ENCODE data around the gene SH2D4B. TPM values are rescaled to one million over a fixed set of nuclear protein-coding genes. Genes with fewer than 3 reads are reported as not detected.

Gene SH2D4B
- total RNA-seq, 1 experiment from 2014 or later = 0.07 TPM

DNA sequence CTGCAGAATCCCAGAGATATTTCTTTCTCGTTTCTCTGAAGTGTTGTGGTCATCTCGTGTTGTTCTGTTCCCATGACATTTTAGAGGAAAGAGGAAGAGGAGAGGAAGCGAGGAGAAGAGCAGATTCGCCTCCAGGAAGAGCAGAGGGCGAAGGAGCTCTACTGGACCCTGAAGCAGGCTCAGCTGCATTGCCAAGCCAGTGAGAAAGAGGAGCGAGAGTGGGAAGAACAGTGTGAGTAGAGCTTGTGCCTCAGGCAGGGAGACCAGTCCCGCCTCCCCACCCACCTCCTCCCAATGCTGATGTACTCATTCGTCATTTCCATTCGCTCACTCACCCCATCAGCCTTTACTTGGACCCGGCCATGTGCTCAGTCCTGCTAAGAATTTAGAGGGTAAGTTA is 50.8 kb downstream of the SH2D4B start:
- WGBS (ENCODE audit: extremely low coverage, insufficient read length, low lambda C conversion rate) = no CpG with 5 or more reads among the region's 10 CpGs
- Histone ChIP-seq H3K23ac (ENCODE audit: insufficient read length, low read depth, low read length) (no peak overlapping the region), H4K5ac (ENCODE audit: insufficient read length, low read depth, low read length) (no peak overlapping the region), H3K56ac (ENCODE audit: insufficient read length, low read depth, low read length) (no peak overlapping the region), H4K8ac (replicated peaks; ENCODE audit: insufficient read length, low read depth, low read length) (no peak overlapping the region), H2BK15ac (ENCODE audit: low read depth, low read length) (no peak overlapping the region), H3K23me2 (ENCODE audit: insufficient read length, low read depth, low read length, poor library complexity, severe bottlenecking) (no peaks in the 10 kb centered on the region), H3K27me3 (ENCODE audit: insufficient read depth, low read length) (no peaks in the 10 kb centered on the region), H3K4ac (ENCODE audit: low read depth, low read length) (no peak overlapping the region), H3K18ac (ENCODE audit: insufficient read length, low read depth, low read length) (no peak overlapping the region), H2AK5ac (ENCODE audit: insufficient read length, low read length) (no peak overlapping the region), H2BK20ac (ENCODE audit: low read depth, low read length, poor library complexity, severe bottlenecking) (no peak overlapping the region), H3K27ac (ENCODE audit: insufficient read length, low read depth, low read length) (no peak overlapping the region), H4K20me1 (ENCODE audit: control insufficient read depth, insufficient read depth, insufficient read length) (no peaks in the 10 kb centered on the region), H4K91ac (ENCODE audit: insufficient read length, low read depth, low read length) (no peak overlapping the region), H3K4me1 (ENCODE audit: insufficient read depth, low read length) (no peaks in the 10 kb centered on the region), H3K4me2 (ENCODE audit: insufficient read depth, insufficient read length, low read length) (no peak overlapping the region), H2BK5ac (ENCODE audit: insufficient read length, low read length) (no peak overlapping the region), H2BK12ac (ENCODE audit: insufficient read length, low read depth, low read length) (no peak overlapping the region), H3K79me2 (ENCODE audit: insufficient read depth, low read length) (no peaks in the 10 kb centered on the region), H3K9me3 (ENCODE audit: control insufficient read depth, low read depth, low read length) (no peaks in the 10 kb centered on the region), H3K79me1 (ENCODE audit: insufficient read depth, low read depth, low read length, poor library complexity, severe bottlenecking) (no peaks in the 10 kb centered on the region), H3K14ac (ENCODE audit: insufficient read depth, low read length) (no peak overlapping the region), H2AFZ (ENCODE audit: low read length) (no peak overlapping the region), H2BK120ac (ENCODE audit: low read depth, low read length, poor library complexity, severe bottlenecking) (no peak overlapping the region), H3T11ph (ENCODE audit: low read length) (no peak overlapping the region), H3K9ac (ENCODE audit: extremely low read depth, insufficient read length, low read length) (no peak overlapping the region)
- H3K36me3 Mint-ChIP-seq (ENCODE audit: insufficient read depth in 1 of 3, low read depth in 3 of 3) = peaks cover 0 to 4% (median 3%) of the 10 kb centered on the region in 3 experiments; a peak in 3 of 7 replicates
- TF ChIP-seq, protein P1, sequence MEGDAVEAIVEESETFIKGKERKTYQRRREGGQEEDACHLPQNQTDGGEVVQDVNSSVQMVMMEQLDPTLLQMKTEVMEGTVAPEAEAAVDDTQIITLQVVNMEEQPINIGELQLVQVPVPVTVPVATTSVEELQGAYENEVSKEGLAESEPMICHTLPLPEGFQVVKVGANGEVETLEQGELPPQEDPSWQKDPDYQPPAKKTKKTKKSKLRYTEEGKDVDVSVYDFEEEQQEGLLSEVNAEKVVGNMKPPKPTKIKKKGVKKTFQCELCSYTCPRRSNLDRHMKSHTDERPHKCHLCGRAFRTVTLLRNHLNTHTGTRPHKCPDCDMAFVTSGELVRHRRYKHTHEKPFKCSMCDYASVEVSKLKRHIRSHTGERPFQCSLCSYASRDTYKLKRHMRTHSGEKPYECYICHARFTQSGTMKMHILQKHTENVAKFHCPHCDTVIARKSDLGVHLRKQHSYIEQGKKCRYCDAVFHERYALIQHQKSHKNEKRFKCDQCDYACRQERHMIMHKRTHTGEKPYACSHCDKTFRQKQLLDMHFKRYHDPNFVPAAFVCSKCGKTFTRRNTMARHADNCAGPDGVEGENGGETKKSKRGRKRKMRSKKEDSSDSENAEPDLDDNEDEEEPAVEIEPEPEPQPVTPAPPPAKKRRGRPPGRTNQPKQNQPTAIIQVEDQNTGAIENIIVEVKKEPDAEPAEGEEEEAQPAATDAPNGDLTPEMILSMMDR (conservative IDR thresholded peaks at IDR 0.05) = no peak
- peaks cover 10% of the 10 kb centered on the region in 2 experiments for H3K4me1 Mint-ChIP-seq
- no peak overlapping the region for H3K27ac Mint-ChIP-seq
- peaks cover 5% of the 10 kb centered on the region; the same call in 1 of the 2 replicates for H3K27me3 Mint-ChIP-seq (ENCODE audit: low read depth)
- no peak overlapping the region for H3K4me3 Mint-ChIP-seq
- no peak for DNase-seq
- peaks cover 3 to 15% of the 10 kb centered on the region in 2 experiments; a peak in 4 of 5 replicates for H3K9me3 Mint-ChIP-seq
